GM18505 (cell line): Measurements from ENCODE around the gene DCDC2C.

Experiments
- ATAC-seq: cut with Tn5 transposase; IDR thresholded peaks from one replicate; pipeline ENCODE4 v1.9.1; 2021; ENCODE audit not compliant: unreplicated experiment
- POLR2A ChIP-seq: IDR thresholded peaks from 4 replicates; pipeline ENCODE4 v1.6.1; 2011; ENCODE audit warnings: borderline replicate concordance; ENCODE audit not compliant: insufficient read depth, insufficient read length; ENCODE audit errors: extremely low read depth

The DCDC2C gene

DNA sequence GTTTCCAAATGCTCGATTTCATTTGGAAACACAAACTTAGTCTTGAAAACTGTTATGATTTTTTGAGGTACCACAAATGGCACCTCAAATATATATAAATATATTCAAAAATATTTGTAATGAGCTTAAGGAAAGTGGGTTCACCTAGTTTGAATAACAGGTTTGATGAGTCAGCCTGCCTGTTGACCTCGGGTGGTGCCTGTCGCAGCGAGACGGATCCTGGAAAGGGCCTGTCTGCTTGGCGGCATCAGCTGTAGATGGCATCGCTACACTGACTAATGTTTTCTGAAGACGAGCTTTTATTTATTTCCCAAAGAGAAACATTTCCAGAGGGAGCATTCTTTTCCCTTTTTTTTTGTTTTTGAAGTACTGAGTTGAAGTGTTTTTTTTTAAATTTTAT, 38.5 kb upstream of the DCDC2C start:
- ATAC-seq: no peak
- no peak for TF ChIP-seq POLR2A

DNA sequence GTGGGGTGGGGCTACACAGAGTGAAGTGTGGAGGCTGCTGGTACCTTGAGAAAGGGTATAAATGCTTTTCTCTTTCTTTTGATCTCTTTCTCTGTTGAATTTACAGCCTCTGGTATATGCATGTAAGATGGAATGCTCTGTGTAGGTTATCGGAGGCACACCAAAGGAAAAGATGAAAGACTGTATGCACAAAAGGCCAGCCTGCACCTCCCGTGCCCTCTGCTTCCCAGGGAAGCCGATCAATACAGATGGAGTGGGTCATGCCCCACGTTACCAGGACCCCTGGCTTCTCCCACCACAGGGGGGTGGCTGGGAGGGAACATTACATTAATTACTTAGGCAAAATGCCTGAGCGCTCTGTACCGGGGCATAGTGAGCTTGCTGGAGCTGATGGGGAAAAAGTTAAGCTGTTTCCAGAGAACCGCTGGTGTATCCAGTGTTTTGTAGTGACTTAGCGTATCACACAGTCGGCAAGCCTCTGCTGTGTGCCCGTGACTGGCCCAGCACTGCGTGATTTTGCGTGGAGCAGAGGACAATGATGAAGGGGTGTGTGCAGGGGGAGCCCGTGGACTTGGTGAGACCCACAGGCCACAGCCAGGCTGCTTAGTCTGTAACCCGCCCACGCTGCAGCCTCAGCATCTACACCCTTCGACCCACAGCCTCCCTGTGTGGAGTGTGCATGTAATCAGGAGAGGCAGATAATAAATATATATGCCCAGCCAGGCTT, 37.3 kb upstream of the DCDC2C start:
- ATAC-seq: no peak
- no peak for TF ChIP-seq POLR2A

DNA sequence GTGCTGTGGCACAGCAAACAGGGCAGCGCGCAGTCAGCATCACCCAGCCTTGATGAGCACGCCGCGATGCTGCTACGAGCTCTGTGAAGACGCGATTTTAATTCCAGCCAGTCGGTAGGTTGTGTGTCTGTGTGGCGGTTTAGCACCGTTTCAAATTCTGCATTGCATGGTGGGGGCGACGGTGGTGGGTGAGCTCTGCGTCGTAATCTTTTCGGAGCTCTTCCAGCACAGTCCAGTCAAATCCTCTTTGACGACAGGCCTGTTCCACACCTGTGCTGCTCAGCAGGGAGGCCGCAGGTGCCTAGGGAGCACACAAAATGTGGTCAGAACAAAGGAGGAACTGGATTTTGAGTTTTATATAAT, 36.8 kb upstream of the DCDC2C start:
- ATAC-seq: no peak
- no peak for TF ChIP-seq POLR2A

DNA sequence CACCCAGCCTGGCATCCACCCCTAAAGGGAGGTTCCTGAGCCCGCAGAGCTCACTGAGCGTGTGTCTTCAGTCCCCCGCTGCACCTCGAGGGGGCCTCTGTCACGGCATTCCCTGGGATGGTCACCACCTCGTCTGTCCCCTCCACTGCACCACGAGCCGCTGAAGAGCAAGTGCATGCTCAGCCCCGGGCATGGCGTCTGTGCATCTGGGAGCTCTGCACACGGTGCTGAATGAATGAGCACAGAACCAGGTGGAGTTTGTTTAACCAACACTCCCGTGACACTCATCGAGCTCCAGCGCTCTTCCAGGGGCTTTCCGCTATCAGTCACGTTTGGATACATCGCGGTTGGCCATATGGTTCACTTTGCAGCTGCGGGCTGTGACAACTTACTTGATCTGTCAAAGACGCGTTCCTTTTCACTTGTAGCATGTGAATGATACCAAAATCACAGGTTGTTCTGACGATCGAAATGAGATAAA, 36.2 kb upstream of the DCDC2C start:
- no peak for ATAC-seq
- TF ChIP-seq POLR2A: no peak

DNA sequence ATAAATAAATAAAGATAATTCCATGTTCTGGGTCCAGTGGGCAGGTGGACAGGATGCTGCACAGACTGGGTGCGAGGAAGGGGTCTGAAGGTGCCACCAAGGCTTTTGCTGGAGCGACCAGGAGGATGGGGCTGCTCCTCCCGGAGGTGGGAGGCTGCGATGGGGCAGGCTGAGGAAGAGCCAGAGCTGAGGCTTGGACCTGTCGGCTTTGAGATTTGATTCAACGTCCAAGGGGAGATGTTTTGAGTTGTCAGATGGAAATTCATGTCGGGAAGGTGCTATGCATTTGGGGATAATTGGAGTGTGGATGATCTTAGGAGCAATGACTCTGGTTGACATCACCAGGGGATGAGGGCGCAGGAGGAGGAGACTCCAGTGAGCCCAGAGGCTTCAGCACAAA, 33.7 kb upstream of the DCDC2C start:
- TF ChIP-seq POLR2A: no peak
- no peak for ATAC-seq

DNA sequence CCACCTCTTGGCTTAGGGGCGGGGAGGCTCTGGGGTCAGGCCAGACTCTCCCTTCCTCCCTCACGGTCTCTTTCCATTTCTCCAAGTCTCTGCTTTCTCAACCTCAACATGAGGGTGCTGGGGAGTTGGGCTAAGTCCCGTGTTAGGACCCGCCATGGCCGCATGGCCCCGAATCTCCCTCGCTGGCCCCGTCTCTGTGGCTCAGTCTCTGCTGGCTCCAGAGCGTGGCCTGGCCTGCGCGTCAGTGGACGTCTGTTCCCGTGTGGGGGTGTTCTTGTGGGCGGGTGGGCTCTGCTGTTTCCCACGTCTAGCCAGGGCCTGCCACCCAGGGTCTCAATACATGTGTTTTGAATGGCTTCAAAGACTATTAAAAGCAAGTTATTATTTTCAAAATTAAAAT, 33.0 kb upstream of the DCDC2C start:
- TF ChIP-seq POLR2A: no peak
- no peak for ATAC-seq

DNA sequence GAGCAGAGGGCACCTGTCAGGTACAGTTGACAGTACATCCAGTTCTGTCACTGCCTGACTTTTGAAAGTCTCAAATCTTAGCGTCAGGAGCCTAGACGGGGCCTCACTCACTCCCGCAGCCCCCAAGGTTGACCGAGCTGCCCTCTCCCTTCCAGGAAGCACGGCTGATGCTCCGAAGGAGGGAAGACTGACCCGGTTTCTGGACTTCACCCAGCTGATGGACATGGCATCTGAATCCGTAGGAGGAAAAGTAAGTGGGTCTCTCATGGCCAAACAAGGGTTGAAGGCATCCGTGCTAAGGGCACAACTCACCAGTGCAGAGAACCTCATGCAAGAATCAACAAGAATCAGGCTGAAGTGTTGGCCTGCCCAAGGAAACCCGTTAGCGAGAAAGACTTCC, 32.4 kb upstream of the DCDC2C start:
- TF ChIP-seq POLR2A: no peak
- no peak for ATAC-seq

DNA sequence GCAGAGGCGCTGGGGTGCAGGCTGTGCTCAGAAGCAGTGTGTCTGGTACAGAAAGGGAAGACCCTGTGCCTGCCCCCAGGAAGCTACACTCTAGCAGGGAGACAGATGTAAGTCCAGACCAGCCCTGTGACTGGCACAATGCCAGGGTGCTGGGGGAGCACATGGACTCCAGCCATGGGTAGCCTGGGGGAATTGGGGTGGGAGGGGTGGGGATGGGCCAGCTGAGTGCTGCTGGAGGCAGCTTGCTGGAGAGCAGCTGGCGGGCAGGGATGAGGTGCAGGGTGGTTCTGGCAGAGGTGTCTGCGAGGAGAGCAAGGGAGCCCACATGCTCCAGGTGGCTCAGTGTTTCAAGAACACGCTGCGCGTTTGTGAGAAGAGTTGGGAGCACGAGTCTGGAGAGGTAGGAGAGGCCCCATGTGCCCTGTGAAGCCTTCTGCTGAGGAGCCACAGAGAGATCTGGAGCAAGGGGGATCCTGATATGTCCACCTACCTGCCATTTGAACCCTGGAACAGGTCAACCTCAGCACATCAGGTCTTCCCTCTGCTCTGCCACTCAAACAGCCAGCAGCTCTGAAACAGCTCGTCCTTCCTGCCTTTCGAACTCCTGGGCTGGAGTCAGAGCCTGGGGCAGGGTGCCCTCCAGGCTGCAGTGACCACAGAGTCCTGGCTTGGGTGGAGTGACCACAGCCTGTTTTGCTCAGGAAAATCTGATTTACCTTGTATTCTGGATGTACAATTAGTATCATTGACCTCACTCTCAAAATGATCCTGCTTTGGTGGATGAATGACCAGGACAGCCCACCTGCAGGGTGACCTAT, 30.3 kb upstream of the DCDC2C start:
- TF ChIP-seq POLR2A: no peak
- ATAC-seq: no peak

DNA sequence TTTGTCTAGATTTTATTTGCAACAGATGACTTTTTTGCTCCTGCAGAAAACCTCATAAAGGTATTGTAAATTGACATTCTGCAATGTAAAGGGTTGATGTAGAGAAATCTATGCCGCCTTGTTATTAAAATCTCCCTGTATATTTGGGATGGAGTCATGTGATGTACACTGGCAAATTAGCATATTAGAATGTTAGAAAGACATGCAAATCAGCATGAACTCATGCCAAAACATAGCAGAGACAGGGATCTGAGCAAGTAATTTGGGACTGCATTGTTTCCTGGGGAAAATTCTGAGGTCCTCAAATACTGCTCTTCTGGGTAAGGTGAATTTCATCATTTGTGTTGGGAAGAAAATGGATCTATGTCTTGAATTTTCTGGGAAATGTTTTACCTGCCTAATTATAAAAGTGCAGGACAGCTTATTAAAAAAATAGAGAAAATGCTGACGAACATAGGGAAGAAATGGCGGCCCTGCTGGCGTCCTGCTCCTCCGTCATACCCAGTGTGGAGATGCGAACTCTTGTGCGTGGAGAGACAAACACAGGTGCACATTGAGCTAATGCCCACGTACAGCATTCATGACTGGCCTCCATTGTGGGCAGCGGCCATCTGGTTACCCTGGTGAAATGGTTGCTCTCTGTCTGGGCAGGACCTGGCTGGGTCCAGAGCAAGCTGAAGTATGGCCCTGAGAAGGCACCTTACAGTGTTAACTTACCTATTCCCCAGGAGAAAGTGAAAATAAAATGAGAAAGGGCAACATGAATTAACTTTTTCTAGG, 29.1 kb upstream of the DCDC2C start:
- ATAC-seq: no peak
- no peak for TF ChIP-seq POLR2A

DNA sequence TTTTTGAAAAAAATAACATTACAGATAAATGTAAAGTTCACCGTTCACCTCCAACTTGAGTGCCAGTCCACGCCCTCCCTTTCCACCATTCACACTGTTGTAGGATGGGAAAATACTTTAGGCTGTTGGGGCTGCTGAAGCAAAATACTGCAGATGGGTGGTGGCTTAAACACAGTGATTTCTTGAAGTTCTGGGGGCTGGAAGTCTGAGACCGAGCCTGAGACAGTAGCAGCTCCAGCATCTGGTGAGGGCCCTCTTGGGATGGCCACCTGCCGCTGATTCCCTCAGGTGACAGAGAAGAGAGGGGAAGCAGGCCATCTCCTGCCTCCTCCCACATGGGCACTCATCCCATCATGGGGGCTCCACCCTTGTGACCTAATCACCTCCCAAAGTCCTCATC, 27.7 kb upstream of the DCDC2C start:
- no peak for TF ChIP-seq POLR2A
- no peak for ATAC-seq

DNA sequence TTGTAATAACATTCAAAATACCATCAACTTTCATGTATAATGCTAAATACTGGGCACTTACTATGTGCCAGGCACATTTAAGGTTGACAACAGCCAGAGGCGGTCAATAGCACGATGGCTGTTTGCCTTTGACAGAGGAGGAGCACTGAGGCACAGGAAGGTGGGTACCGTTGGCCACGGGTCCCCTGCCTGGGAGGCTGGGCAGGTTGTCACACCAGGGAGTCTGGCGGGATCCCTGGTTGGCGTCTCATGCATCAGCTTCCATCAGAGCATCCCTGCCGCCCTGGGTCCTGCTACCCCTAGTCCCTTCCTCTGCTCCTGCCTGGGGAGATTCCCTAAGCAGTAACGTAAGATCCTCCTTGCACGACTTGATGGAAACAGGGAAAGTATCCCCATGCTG, 25.9 kb upstream of the DCDC2C start:
- no peak for TF ChIP-seq POLR2A
- ATAC-seq: no peak

DNA sequence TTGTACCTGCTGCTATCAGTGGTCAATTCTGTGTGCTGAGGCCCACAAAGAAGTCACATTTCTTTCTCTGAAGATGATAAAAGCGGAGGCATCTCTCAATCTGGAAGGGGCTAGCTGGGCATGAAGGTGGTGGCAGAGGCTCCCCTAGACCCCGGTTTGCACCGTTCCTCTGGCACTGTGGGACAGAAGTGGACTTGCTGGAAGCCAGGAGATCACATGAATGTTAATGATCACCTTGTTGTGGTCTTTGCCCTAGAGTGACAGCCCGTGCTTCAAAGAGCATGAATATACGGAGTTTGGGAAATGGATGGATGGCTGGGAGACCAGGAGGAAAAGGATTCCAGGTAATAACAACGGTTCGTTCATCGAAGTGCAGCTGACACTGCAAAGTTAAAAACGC, 25.2 kb upstream of the DCDC2C start:
- no peak for TF ChIP-seq POLR2A

DNA sequence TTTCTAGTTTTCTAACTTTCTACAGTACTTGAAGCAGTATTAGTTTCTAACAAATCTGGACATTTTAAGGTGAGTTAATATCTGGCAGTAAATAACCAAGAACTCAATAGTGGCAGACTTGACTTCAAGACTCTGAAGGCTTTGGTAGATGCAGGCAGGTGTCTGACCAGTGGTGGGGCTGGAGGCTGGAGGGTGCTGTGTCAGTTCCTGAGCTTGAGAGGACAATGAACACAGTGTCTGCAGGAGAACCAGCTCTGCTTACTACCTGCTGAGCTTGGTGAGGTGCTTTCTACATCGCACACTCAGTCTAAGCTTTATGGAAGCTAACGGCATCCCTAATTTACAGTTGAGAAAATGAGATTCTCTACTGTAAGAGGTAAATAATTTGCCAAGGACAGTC, 24.2 kb upstream of the DCDC2C start:
- TF ChIP-seq POLR2A: no peak
- ATAC-seq: no peak

More for the DNA sequence above, 25.2 kb upstream of the DCDC2C start:
- no peak for ATAC-seq

DNA sequence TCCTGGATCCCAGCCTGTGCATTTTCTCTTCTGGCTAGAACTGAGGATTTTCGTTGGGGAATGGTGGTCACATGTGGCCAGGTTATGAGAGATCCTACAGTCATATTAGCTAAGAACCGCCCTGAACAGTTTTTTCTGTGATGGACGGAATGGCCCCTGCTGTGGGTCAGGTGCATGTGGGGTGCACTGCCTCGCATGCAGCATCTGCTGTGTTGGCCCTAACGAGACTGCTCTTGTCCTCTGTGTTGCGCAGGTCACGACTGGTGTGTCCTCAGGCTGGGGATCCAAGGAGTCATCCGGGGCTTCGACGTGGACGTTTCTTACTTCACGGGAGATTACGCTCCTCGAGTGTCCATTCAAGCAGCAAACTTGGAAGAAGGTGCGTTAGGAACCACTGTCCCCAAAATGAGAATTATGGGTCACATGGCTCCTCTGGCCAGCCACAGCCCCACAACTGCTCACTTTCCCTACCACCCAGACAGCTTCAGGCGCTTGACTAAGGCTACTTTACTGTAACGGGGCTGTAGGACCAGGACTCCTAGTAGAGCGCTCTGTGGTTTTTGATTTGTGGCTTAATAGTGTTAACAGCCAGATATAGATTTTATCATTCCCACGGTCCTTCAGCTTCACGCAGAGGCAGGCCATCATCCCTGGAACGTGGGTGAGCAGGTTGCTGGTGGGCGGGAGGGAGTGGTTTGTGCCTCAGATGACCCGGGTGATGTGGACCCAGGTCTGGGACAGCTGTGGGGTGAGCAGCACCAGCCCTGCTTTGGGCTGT, 23.6 kb upstream of the DCDC2C start:
- no peak for ATAC-seq
- no peak for TF ChIP-seq POLR2A
